Activated T-cell treated with anti-CD3 and anti-CD28 coated beads, Interleukin-2, amount 50 U/mL, for 24 hours (primary cell): ENCODE data around the gene APBA3.
A peak's percentile ranks its signal among the peaks of the same experiment; 100 is the strongest.
"Not testable (repeated sequence)": the region's sequence is repeated elsewhere in the genome, so short reads cannot be mapped to it uniquely, and the experiment has no call there.

Source experiments
- DNase-seq: peaks from one replicate; pipeline ENCODE4 v3.0.0-alpha.2; 2020
- H3K27ac Mint-ChIP-seq: 2 replicates; pipeline ENCODE4 v1.8.0; 2020; ENCODE audit warnings: mild to moderate bottlenecking, mixed read lengths
- H3K27me3 Mint-ChIP-seq: 2 replicates; pipeline ENCODE4 v1.8.0; 2020; ENCODE audit warnings: mixed read lengths
- H3K36me3 Mint-ChIP-seq: 2 replicates; pipeline ENCODE4 v1.8.0; 2020; ENCODE audit warnings: low read depth, mixed read lengths
- H3K4me1 Mint-ChIP-seq: 2 replicates; pipeline ENCODE4 v1.8.0; 2020; ENCODE audit warnings: low read depth, mixed read lengths
- H3K4me3 Mint-ChIP-seq: 2 replicates; pipeline ENCODE4 v1.8.0; 2020; ENCODE audit warnings: mild to moderate bottlenecking, moderate library complexity, mixed read lengths
- H3K9me3 Mint-ChIP-seq: 2 replicates; pipeline ENCODE4 v1.8.0; 2020; ENCODE audit warnings: mixed read lengths

The APBA3 gene

DNA sequence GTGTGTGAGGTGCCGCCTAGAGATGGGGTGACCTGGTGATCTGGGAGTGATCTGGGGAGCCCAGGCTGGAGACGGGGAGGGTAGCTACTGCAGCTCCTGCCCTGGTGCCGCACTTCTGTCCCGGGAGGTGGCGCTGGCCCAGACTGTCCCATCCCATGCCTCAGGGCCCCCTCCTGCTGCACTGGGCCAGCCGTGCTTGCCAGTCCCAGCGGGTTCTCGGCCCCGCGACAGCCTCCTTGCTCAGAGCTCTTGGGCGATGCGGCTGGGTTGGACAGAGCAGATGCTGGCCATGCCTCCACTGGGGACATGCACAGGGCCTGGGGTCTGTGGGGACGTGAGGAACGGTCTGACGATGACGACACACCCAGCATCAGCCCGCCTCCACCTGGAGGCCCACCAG is 8.0 kb upstream of the APBA3 start:
- Mint-ChIP-seq H3K36me3 (peaks cover 32% of the 10 kb centered on the region), H3K27me3 (no peaks in the 10 kb centered on the region), H3K9me3 (no peaks in the 10 kb centered on the region), H3K27ac (no peak overlapping the region), H3K4me1 (peaks cover 7% of the 10 kb centered on the region), H3K4me3 (no peak overlapping the region)
- DNase-seq, result no peak

DNA sequence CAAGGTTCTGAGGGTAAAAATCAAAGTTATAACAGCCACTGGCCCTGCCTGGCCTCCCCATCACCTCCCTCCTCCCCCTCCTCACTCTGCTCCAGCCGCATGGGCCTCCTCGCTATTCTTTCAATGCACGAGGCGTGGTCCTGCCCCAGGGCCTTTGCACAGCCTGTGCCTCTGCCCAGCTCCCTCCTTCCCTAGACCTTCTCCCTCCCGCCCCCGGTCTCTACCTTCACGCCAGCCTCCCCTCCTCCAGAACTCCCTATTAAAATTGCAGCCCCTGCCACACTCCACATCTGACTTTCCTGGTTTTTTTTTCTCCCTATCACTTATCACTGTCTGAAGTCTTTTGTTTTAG is 7.2 kb upstream of the APBA3 start:
- no peaks in the 10 kb centered on the region for H3K27me3 Mint-ChIP-seq
- no peak for DNase-seq
- H3K9me3 Mint-ChIP-seq, result no peaks in the 10 kb centered on the region
- peaks cover 32% of the 10 kb centered on the region for H3K36me3 Mint-ChIP-seq
- peaks cover 7% of the 10 kb centered on the region for H3K4me1 Mint-ChIP-seq
- no peak overlapping the region for H3K27ac Mint-ChIP-seq
- no peak overlapping the region for H3K4me3 Mint-ChIP-seq

DNA sequence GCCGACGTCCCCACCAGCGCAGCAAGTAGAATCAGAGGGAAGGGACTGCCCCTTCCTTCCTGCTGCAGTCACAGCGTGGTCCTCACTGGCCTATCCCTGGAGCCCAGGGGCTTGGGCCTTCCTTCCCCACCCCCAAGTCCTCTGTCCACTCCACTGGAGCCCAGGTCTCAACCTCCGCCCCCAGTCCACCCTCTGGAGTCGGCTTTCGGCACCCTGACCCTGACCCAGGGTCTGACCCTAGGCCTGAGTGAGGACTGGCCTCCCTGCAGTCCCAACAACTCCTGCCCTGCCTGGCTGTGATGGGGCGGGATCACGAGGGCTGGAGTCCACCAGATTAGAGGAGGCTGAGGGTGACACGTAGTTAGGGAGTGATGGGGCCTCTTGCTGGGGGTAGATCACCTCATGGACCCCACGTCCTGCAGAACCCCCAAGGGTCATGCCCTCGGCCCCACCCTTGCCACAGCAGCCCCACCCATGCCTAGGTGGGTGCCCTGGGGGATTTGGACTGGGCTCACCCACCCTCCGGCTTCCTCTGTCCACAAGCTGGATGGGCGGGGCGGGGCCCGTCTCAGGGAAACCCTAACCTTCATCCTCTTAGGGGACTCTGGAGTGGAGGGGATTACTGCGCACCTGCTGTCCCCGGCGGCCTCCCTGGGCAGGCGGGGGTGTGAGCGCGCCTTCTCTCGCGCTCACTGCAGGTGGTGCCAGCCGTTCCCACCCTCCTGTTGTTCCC is 6.7 kb upstream of the APBA3 start:
- DNase-seq, result no peak
- peaks cover 34% of the 10 kb centered on the region for H3K36me3 Mint-ChIP-seq
- no peak overlapping the region for H3K4me3 Mint-ChIP-seq
- H3K4me1 Mint-ChIP-seq, result peaks cover 9% of the 10 kb centered on the region
- no peaks in the 10 kb centered on the region for H3K9me3 Mint-ChIP-seq
- H3K27me3 Mint-ChIP-seq, result no peaks in the 10 kb centered on the region
- no peak overlapping the region for H3K27ac Mint-ChIP-seq

DNA sequence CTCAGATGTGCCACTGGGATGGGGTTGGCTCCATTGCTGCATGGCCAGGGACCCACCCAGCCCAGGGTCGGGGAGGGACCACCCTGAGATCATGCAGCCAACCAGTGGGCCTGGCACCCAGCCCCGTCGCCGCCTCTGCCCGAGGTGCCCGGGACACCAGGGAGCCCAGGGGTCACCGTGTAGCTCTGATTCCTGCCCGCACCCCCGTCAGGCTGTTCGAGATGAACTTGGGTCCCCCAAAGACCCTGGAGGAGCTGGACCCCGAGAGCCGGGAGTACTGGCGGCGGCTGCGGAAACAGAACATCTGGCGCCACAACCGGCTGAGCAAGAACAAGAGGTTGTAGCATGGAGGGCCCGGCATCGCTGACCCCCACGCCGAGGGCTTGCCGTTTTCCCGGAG is 5.6 kb upstream of the APBA3 start:
- peaks cover 41% of the 10 kb centered on the region for H3K36me3 Mint-ChIP-seq

DNA sequence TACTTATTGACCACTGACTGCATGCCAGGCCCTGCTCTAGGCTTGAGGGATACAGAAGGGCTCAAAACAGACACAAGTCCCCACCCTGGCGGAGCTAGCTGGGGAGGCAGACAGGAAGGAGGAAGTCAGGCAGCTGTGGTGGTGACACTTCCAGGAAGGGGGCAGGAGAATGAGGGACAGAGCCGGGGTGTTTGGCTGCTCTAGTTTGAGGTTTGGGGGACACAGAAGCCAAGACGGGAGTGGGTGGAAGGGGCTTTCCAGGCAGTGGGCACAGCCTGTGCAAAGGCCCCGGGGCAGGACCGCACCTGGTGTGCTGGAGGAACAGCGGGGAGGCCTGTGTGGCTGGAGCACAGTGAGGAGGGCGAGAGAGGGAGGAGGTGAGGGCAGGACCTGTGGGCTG is 5.0 kb upstream of the APBA3 start:
- H3K4me1 Mint-ChIP-seq, result peaks cover 21% of the 10 kb centered on the region
- H3K27me3 Mint-ChIP-seq, result peaks cover 2% of the 10 kb centered on the region
- H3K4me3 Mint-ChIP-seq, result peak overlapping the region; percentile 29
- no peak for DNase-seq
- H3K36me3 Mint-ChIP-seq, result peaks cover 41% of the 10 kb centered on the region
- H3K9me3 Mint-ChIP-seq, result no peaks in the 10 kb centered on the region
- H3K27ac Mint-ChIP-seq, result peak overlapping the region; percentile 82

More for the DNA sequence above, 5.6 kb upstream of the APBA3 start:
- Mint-ChIP-seq H3K27ac (no peak overlapping the region), H3K27me3 (peaks cover 2% of the 10 kb centered on the region), H3K4me1 (peaks cover 16% of the 10 kb centered on the region), H3K9me3 (no peaks in the 10 kb centered on the region), H3K4me3 (no peak overlapping the region)
- DNase-seq, result no peak

DNA sequence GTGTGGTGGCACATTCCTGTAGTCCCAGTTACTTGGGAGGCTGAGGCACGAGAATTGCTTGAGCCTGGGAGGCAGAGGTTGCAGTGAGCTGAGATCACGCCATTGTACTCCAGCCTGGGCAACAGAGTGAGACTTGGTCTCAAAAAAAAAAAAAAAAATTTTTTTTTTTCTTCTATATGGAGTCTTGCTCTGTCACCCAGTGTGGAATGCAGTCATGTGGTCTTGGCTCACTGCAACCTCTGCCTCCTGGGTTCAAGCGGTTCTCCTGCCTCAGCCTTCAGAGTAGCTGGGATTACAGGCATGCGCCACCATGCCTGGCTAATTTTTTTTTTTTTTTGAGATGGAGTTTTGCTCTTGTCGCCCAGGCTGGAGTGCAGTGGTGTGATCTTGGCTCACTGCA is 4.3 kb upstream of the APBA3 start:
- not testable (repeated sequence) for H3K27me3 Mint-ChIP-seq, H3K27ac Mint-ChIP-seq, H3K4me3 Mint-ChIP-seq, H3K9me3 Mint-ChIP-seq, DNase-seq
- peaks cover 26% of the 10 kb centered on the region for H3K4me1 Mint-ChIP-seq
- H3K36me3 Mint-ChIP-seq, result peaks cover 48% of the 10 kb centered on the region

DNA sequence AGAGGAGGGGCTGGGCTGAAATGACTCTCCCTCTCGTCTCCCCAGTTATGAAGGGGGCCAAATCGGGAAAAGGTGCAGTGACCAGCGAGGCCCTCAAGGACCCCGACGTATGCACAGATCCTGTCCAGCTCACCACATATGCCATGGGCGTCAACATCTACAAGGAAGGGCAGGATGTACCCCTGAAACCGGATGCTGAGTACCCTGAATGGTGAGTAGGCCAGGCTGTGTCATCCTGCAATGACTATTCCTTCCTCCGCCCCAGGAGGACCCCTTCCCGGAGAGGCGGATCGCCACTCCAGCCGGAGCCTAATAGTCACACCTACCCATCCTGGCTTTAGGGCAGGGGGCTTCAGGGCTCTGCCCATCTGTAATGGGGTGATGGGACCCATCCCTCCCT is 3.6 kb upstream of the APBA3 start:
- peaks cover 32% of the 10 kb centered on the region for H3K4me1 Mint-ChIP-seq
- peaks cover 2% of the 10 kb centered on the region for H3K27me3 Mint-ChIP-seq
- no peak for DNase-seq
- no peaks in the 10 kb centered on the region for H3K9me3 Mint-ChIP-seq
- no peak overlapping the region for H3K27ac Mint-ChIP-seq
- H3K4me3 Mint-ChIP-seq, result no peak overlapping the region
- peaks cover 51% of the 10 kb centered on the region for H3K36me3 Mint-ChIP-seq

DNA sequence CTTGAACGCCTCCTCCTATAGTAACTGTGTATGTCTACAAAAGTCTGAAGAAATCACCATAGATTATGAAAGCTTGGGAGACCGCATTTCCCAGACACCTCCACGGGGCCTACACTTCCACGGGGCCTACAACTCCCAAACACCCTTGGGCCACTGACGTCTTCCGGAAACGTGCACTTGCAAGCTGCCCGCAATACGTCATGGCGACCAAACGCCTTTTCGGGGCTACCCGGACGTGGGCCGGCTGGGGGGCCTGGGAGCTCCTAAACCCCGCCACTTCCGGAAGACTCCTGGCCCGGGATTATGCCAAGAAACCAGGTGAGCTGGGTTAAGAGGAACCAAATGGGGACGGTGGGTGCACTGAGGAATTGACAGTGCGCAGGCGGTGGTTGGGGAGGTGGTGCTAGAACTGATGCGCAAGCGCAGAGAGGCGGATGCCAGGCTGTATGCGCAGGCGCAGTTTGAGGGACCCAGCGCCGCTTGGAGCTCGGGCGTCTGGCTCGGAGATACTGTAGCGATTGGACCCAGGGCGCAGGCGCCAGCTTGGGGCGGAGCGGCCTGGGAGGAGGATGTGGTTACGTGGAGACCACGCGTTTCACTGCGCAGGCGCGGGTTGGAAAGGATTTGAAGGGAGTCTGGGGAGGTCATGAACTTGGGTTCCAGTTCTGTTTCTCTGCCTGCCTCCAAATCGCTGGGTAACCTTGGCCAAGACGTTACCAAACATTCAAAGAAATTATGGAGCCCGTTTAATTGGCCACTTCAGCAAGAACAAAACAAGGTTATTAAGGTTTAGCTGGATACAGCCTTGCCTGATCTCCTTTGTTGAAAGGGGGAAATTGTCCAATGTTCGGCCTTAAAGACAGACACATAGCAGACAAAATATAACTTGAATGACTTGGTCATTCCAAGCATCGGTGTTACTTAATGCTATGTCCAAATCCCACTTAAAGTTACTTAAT is 1.3 kb upstream of the APBA3 start, which contains the start of gene MRPL54:
Gene MRPL54 (plus strand): TSS at position 182 of the 959 bp plus-strand sequence. CDS start 19 bp downstream, at position 201.
- Mint-ChIP-seq H3K27me3 (peaks cover 2% of the 10 kb centered on the region), H3K36me3 (peaks cover 57% of the 10 kb centered on the region), H3K4me1 (peaks cover 46% of the 10 kb centered on the region), H3K27ac (peak within 1 kb of the TSS; percentile 99), H3K4me3 (peak within 1 kb of the TSS; percentile 98), H3K9me3 (no peaks in the 10 kb centered on the region)
- peak; percentile 99 for DNase-seq

DNA sequence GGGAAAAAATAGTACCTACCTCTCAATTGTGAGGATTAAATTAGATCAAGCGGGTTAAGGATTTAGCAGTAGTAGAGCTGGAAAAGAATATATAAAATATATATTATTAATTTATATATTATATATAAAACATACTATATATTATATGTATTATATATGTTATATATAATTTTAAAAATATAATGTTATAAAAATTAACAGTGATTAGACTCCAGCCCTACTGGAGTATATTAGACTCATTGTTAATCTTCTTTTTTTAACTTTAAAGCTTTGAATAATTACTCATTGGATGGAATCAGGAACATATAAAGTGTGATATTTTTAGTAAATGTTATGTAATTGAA is 610 bp upstream of the APBA3 start:
- H3K4me1 Mint-ChIP-seq, result peaks cover 49% of the 10 kb centered on the region
- no peaks in the 10 kb centered on the region for H3K9me3 Mint-ChIP-seq

DNA sequence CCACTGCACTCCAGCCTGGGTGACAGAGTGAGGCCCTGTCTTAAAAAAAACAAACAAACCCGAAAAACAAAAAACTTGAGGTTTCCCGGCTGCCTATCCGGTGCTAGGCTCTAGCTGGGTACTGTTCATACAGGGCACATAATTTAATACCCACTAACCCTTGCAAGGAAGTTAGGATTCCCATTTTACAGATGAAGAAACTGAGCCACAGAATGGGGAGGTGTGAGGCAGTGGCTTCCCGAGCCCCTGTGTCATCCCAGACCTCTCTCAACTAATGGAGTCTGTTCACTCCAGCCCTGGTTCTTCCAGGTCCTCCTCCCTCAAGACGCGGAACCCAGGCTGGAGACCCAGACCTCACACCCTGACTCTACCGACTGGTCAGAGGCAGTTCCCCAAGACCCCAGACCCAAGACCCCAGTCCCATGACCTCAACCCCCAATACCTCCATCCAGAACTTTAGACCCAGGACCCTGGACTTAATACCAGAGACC is 576 bp downstream of the APBA3 start:
- H3K27me3 Mint-ChIP-seq, result peaks cover 2% of the 10 kb centered on the region
- H3K36me3 Mint-ChIP-seq, result peaks cover 56% of the 10 kb centered on the region
- H3K27ac Mint-ChIP-seq, result peak overlapping the region; percentile 96
- no peaks in the 10 kb centered on the region for H3K9me3 Mint-ChIP-seq
- peaks cover 46% of the 10 kb centered on the region for H3K4me1 Mint-ChIP-seq
- H3K4me3 Mint-ChIP-seq, result peak overlapping the region; percentile 98
- DNase-seq, result no peak

More for the DNA sequence above, 610 bp upstream of the APBA3 start:
- Mint-ChIP-seq H3K27ac (peak overlapping the region; percentile 99), H3K27me3 (peaks cover 2% of the 10 kb centered on the region), H3K4me3 (peak overlapping the region; percentile 98), H3K36me3 (peaks cover 58% of the 10 kb centered on the region)
- DNase-seq, result no peak

DNA sequence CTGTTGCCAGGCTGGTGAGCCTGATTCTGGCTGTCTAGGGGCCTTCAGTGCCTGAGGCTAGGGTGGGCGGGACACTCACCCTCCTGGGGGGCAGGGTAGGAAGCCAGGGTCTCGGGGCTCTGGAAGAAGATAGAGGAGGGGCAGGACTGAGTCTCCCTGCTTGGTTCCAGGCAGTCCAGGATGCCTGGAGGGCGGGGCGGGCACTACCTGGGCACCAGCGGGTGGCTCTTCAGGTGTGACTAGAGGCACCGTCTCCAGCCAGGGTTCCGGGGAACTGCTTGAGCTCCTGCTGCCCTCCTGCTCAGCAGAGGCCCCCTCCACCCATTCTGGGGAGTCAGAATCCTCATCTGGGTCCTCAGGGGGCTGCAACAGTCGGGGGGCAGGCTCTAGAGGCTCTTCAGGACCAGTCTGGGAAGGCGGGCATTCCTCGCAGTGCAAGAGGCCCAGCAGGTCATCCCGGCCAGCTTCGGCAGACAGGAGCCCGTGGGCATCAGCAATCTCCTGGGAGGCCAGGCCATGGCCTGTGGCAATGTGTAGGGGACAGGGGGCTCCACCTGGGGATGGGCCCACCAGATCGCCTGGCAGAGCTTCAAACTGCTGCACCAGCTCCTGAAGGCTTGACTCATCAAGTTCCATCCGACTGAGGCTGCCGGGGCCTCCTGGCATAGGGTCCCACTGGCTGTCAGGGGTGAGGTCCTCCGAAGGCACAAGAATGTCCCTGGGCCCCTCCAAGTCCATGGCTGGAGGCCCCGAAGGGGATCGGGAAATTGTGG is 1.8 kb downstream of the APBA3 start:
- Mint-ChIP-seq H3K4me1 (peaks cover 55% of the 10 kb centered on the region), H3K27me3 (peaks cover 2% of the 10 kb centered on the region), H3K36me3 (peaks cover 60% of the 10 kb centered on the region), H3K4me3 (peak overlapping the region; percentile 98), H3K27ac (peak overlapping the region; percentile 96), H3K9me3 (no peaks in the 10 kb centered on the region)
- no peak for DNase-seq

DNA sequence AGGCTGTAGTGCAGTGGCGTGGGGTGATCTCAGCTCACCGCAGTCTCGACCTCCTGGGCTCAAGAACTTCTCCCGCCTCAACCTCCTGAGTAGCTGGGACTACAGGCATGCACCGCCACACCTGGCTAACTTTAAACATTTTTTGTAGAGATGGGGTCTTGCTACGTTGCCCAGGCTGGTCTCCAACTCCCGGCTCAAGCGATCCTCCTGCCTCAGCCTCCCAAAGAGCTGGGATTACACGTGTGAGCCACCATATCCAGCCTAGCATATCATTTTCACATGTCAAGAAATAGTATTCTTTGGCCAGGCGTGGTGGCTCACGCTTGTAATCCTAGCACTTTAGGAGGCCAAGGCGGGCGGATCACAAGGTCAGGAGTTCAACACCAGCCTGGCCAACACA is 3.2 kb downstream of the APBA3 start:
- not testable (repeated sequence) for H3K27me3 Mint-ChIP-seq, H3K9me3 Mint-ChIP-seq, H3K27ac Mint-ChIP-seq, DNase-seq, H3K4me3 Mint-ChIP-seq
- peaks cover 55% of the 10 kb centered on the region for H3K4me1 Mint-ChIP-seq
- peaks cover 68% of the 10 kb centered on the region for H3K36me3 Mint-ChIP-seq

DNA sequence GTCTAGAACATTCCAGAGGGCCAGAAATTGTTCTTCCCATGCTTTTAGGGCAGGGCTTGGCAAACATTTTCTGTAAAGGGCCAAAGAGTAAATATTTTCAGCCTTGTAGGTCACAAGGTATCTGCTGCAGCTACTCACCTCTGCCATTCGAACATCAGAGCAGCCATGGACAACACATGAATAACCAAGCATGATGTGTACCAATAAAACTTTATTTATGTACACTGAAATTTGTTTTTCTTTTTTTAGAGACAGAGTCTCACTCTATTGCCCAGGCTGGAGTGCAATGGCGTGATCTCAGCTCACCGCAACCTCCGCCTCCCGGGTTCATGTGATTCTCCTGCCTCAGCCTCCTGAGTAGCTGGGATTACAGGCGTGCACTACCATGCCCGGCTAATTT is 3.8 kb downstream of the APBA3 start:
- not testable (repeated sequence) for DNase-seq, H3K4me3 Mint-ChIP-seq, H3K27ac Mint-ChIP-seq, H3K27me3 Mint-ChIP-seq, H3K9me3 Mint-ChIP-seq
- peaks cover 49% of the 10 kb centered on the region for H3K4me1 Mint-ChIP-seq
- peaks cover 67% of the 10 kb centered on the region for H3K36me3 Mint-ChIP-seq

DNA sequence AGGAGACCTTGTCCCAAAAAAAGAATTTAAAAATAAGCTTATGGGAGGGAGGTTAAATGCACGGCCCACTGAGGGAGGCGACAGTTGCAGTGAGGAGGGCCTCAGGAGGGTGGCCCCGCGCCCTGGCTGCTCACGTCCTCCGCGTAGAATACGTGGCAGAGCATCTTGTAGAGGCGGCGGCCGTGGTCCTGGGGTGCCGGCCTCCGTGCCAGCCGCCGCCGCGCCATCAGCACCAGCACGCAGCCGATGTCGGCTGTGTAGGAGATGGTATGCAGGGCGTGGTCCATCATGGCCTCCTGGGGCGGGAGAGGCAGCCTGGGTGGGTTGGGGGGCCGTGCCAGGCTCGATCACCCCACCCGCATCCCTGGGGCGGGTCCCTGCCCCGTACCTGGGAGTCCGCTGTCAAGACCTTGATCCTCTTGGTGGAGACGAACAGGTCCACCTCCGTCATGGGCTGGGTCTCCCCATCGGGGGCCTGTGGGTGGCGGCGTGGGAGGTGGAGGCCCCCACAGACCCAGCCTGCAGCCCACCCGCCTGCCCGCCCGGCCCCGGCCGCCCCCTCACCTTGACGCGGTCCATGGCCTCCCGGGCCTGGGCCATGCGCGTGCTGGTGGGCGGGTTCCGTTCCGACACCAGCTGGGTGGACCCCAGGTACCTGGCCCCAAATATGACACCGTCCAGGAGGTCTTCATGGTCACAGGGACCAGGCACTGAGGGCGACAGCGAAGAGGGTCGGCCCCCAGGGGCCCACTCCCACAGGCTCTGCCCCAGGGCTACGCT is 7.7 kb downstream of the APBA3 start:
- Mint-ChIP-seq H3K9me3 (no peaks in the 10 kb centered on the region), H3K27ac (no peak overlapping the region), H3K4me3 (no peak overlapping the region), H3K27me3 (no peaks in the 10 kb centered on the region), H3K4me1 (peaks cover 18% of the 10 kb centered on the region), H3K36me3 (peaks cover 69% of the 10 kb centered on the region)
- no peak for DNase-seq
